Measurements from ENCODE around the gene CHST2. TPM values are rescaled to one million over a fixed set of nuclear protein-coding genes. Genes with fewer than 3 reads are reported as not detected.

The CHST2 gene
- total RNA-seq, 1 experiment from 2014 or later: 1.7 TPM

- no peak for TF ChIP-seq EZH2phosphoT487 (IDR thresholded peaks at IDR 0.05; ENCODE audit: borderline replicate concordance)
- no peak for TF ChIP-seq CEBPB (IDR thresholded peaks at IDR 0.05; ENCODE audit: low read depth)
- TF ChIP-seq, protein P1, sequence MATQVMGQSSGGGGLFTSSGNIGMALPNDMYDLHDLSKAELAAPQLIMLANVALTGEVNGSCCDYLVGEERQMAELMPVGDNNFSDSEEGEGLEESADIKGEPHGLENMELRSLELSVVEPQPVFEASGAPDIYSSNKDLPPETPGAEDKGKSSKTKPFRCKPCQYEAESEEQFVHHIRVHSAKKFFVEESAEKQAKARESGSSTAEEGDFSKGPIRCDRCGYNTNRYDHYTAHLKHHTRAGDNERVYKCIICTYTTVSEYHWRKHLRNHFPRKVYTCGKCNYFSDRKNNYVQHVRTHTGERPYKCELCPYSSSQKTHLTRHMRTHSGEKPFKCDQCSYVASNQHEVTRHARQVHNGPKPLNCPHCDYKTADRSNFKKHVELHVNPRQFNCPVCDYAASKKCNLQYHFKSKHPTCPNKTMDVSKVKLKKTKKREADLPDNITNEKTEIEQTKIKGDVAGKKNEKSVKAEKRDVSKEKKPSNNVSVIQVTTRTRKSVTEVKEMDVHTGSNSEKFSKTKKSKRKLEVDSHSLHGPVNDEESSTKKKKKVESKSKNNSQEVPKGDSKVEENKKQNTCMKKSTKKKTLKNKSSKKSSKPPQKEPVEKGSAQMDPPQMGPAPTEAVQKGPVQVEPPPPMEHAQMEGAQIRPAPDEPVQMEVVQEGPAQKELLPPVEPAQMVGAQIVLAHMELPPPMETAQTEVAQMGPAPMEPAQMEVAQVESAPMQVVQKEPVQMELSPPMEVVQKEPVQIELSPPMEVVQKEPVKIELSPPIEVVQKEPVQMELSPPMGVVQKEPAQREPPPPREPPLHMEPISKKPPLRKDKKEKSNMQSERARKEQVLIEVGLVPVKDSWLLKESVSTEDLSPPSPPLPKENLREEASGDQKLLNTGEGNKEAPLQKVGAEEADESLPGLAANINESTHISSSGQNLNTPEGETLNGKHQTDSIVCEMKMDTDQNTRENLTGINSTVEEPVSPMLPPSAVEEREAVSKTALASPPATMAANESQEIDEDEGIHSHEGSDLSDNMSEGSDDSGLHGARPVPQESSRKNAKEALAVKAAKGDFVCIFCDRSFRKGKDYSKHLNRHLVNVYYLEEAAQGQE (IDR thresholded peaks at IDR 0.05; ENCODE audit: low read depth): no peak
- no peak for TF ChIP-seq TCF7L2 (IDR thresholded peaks at IDR 0.05; ENCODE audit: borderline replicate concordance, extremely low read depth, insufficient read depth, insufficient read length)
- no peak for TF ChIP-seq CBX3 (IDR thresholded peaks at IDR 0.05; ENCODE audit: low read depth)
- TF ChIP-seq RAD21 (IDR thresholded peaks at IDR 0.05; ENCODE audit: low read depth): no peak
- no peak for TF ChIP-seq POLR2AphosphoS5 (IDR thresholded peaks at IDR 0.05; ENCODE audit: low read depth, low read length)
- TF ChIP-seq EGR1 (IDR thresholded peaks at IDR 0.05; ENCODE audit: low read depth): no peak
- no peak for TF ChIP-seq YY1 (IDR thresholded peaks at IDR 0.05; ENCODE audit: extremely low read depth, insufficient replicate concordance, low read depth, low read length)
Measured at GRCh38 chr3:143118630-143119008, 952 bp upstream of the CHST2 start (continued).

GRCh38 chr3:143119974-143120715 lies 574 bp downstream of the CHST2 start:
- intact Hi-C loops (cut with micrococcal nuclease): loop anchor here (2.0 kb wide), 1 partner anchor 525 kb away; no protein-coding TSS in a partner anchor
- H3K27ac ChIP-seq (ENCODE audit: low read depth, low read length): no peak overlapping the region; the same call in 1 of the 2 replicates
- peaks cover 3% of the 10 kb centered on the region; the same call in 1 of the 2 replicates for H3K27me3 ChIP-seq (ENCODE audit: insufficient read depth, low read length)
- H3K36me3 ChIP-seq (ENCODE audit: control insufficient read depth in 1 of 2, insufficient read depth in 2 of 2, low read length in 2 of 2): no peaks in the 10 kb centered on the region
- H3K4me2 ChIP-seq (ENCODE audit: low read length): peak overlapping the region; percentile 66
- peak; percentile 16 for ATAC-seq
- TF ChIP-seq CEBPB (IDR thresholded peaks at IDR 0.05; ENCODE audit: low read depth) (no peak), YY1 (IDR thresholded peaks at IDR 0.05; ENCODE audit: extremely low read depth, insufficient replicate concordance, low read depth, low read length) (no peak), SRF (IDR thresholded peaks at IDR 0.05; ENCODE audit: low read depth) (no peak), JUND (IDR thresholded peaks at IDR 0.05) (no peak), SP1 (IDR thresholded peaks at IDR 0.05; ENCODE audit: low read depth) (no peak), FOSL1 (IDR thresholded peaks at IDR 0.05; ENCODE audit: low read depth) (no peak), CBX3 (IDR thresholded peaks at IDR 0.05; ENCODE audit: low read depth) (no peak), EZH2phosphoT487 (IDR thresholded peaks at IDR 0.05; ENCODE audit: borderline replicate concordance) (no peak), EGR1 (IDR thresholded peaks at IDR 0.05; ENCODE audit: low read depth) (no peak)
- TF ChIP-seq, protein P2, sequence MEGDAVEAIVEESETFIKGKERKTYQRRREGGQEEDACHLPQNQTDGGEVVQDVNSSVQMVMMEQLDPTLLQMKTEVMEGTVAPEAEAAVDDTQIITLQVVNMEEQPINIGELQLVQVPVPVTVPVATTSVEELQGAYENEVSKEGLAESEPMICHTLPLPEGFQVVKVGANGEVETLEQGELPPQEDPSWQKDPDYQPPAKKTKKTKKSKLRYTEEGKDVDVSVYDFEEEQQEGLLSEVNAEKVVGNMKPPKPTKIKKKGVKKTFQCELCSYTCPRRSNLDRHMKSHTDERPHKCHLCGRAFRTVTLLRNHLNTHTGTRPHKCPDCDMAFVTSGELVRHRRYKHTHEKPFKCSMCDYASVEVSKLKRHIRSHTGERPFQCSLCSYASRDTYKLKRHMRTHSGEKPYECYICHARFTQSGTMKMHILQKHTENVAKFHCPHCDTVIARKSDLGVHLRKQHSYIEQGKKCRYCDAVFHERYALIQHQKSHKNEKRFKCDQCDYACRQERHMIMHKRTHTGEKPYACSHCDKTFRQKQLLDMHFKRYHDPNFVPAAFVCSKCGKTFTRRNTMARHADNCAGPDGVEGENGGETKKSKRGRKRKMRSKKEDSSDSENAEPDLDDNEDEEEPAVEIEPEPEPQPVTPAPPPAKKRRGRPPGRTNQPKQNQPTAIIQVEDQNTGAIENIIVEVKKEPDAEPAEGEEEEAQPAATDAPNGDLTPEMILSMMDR (IDR thresholded peaks at IDR 0.05 in 2 of 3, conservative IDR thresholded peaks at IDR 0.05 in 1 of 3; ENCODE audit: borderline replicate concordance in 1 of 3, insufficient read depth in 1 of 3, low read depth in 2 of 3, low read length in 2 of 3): no peak
- TF ChIP-seq, protein P3, sequence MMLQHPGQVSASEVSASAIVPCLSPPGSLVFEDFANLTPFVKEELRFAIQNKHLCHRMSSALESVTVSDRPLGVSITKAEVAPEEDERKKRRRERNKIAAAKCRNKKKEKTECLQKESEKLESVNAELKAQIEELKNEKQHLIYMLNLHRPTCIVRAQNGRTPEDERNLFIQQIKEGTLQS (IDR thresholded peaks at IDR 0.05): no peak
- H3K9me2 ChIP-seq (ENCODE audit: insufficient read depth): no peaks in the 10 kb centered on the region
- POLR2A ChIA-PET: no interaction called here
- H3K79me2 ChIP-seq (ENCODE audit: insufficient read depth, low read length): no peaks in the 10 kb centered on the region
- H3K4me3 ChIP-seq (replicated peaks in 1 of 2; ENCODE audit: low read depth in 1 of 2, low read length in 2 of 2): peak overlapping the region; percentile 34 to 60
- RAD21 ChIA-PET (ENCODE audit: low non-redundant PET in 1 of 2, low total read pairs in 2 of 2, uncharacterized antibody in 2 of 2, unreplicated experiment in 2 of 2): no interaction called here
- no peak for DNase-seq (ENCODE audit: low read depth, low spot score)
- no peak overlapping the region for H3K9ac ChIP-seq (ENCODE audit: low read length)
- no peaks in the 10 kb centered on the region for H3K9me3 ChIP-seq (ENCODE audit: control insufficient read depth in 1 of 2, insufficient read depth in 1 of 2, low read depth in 1 of 2, low read length in 2 of 2)
- CTCF ChIA-PET: no interaction called here
- no peaks in the 10 kb centered on the region; a peak in 1 of 4 replicates for H3K4me1 ChIP-seq (ENCODE audit: control insufficient read depth in 1 of 2, insufficient read depth in 2 of 2, low read length in 2 of 2)
- H4K20me1 ChIP-seq (ENCODE audit: insufficient read depth): no peaks in the 10 kb centered on the region
- BruUV-seq (replicated peaks): no TSS peak
- no peak overlapping the region for H2AFZ ChIP-seq (ENCODE audit: low read depth, low read length, poor library complexity, severe bottlenecking)
